Brain microvascular endothelial cell (primary cell): ENCODE measurements around the gene CDC42.

Experiments
- DNase-seq: peaks from one replicate; pipeline ENCODE4 v3.0.0-alpha.2; 2020
- H3K27ac ChIP-seq: fragments of 250-450 bp; sonication (Bioruptor Pico); 2 replicates; pipeline ENCODE4 v1.5.1; 2020; ENCODE audit warnings: mild to moderate bottlenecking, moderate library complexity
- H3K27me3 ChIP-seq: fragments of 250-450 bp; sonication (Bioruptor Pico); replicated peaks from 2 replicates; pipeline ENCODE4 v1.5.1; 2020; ENCODE audit warnings: mild to moderate bottlenecking
- H3K36me3 ChIP-seq: fragments of 250-450 bp; sonication (Bioruptor Pico); replicated peaks from 2 replicates; pipeline ENCODE4 v1.5.1; 2020; ENCODE audit warnings: mild to moderate bottlenecking
- H3K4me3 ChIP-seq: 2 replicates; pipeline ENCODE4 v1.5.1; 2011; ENCODE audit warnings: low read depth, mild to moderate bottlenecking, control low read depth, low read length, moderate library complexity
- in situ Hi-C: cut with HindIII; loops from 2 replicates; pipeline ENCODE4 v1.10.0; 2017; ENCODE audit warnings: low sequenced_read_pairs, low pct_ligation_motif_present
- TF ChIP-seq, protein P1 (sequence below): IDR thresholded peaks from 2 replicates; pipeline ENCODE4 v1.5.1; 2011; ENCODE audit warnings: low read depth, mild to moderate bottlenecking, moderate library complexity, low read length, control low read depth, inconsistent platforms; ENCODE audit errors: missing control alignments

Gene CDC42

DNA sequence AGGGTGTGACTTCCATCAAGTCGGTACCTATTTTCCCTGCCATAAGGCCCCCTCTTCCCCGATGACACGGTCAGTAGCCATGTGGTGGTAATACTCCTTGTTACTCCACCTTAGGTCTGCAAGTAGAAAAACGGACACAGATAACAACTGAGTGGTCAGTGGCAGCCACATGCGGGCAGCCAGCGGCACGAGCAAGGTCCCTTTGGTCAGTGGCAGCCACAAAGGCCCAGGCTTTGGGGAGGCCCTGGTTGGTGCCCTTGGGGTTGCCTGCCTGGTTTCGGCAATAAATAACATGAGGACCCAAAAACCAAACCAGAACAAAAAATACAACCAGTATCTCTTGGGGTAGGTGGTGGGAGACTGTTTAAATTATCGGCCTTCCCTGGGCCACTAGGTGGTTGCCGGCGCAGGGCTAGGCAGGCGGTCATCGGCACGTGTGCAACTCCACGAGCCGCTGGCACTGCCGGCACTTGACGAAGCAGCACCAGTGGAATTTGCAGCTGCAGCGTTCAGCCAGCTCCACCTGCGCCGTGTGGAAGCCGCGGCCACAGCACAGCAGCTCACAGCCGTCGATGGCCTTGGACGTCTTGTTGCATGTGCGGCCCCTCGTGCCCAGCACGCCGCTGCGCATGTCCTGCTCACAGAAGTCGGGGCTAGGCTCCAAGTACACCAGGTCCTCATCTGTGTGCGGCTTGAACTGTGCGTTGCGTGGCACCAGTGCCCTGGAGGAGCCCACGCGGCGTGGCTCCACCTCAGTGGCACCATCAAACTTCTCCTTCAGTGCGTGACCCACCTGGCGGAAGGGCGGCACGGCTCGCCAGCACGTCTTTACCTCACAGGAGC is 67.3 kb downstream of the CDC42 start:
- in situ Hi-C loops: no loop called here
- H3K27me3 ChIP-seq: no peaks in the 10 kb centered on the region
- H3K36me3 ChIP-seq: peaks cover 2% of the 10 kb centered on the region
- no peak overlapping the region for H3K27ac ChIP-seq
- H3K4me3 ChIP-seq: no peak overlapping the region
- no peak for DNase-seq
- TF ChIP-seq, protein P1, sequence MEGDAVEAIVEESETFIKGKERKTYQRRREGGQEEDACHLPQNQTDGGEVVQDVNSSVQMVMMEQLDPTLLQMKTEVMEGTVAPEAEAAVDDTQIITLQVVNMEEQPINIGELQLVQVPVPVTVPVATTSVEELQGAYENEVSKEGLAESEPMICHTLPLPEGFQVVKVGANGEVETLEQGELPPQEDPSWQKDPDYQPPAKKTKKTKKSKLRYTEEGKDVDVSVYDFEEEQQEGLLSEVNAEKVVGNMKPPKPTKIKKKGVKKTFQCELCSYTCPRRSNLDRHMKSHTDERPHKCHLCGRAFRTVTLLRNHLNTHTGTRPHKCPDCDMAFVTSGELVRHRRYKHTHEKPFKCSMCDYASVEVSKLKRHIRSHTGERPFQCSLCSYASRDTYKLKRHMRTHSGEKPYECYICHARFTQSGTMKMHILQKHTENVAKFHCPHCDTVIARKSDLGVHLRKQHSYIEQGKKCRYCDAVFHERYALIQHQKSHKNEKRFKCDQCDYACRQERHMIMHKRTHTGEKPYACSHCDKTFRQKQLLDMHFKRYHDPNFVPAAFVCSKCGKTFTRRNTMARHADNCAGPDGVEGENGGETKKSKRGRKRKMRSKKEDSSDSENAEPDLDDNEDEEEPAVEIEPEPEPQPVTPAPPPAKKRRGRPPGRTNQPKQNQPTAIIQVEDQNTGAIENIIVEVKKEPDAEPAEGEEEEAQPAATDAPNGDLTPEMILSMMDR: no peak

DNA sequence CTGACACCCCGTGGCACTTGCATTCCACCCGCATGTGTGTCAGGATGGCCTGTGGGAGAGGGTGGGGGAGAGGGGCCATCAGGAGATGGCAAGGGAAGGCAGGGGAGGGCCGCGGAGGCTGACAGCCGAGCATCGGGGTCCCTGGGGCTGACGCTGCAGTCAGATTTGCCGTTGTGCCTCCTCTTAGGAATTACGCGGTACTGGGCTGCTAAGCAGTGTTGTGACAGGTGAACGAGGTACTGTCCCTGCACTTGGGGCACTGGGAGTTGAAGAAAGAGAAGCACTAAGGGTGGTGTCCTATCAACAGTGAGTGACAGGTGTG is 67.9 kb downstream of the CDC42 start:
- Histone ChIP-seq H3K27ac (no peak overlapping the region), H3K27me3 (no peaks in the 10 kb centered on the region), H3K36me3 (peaks cover 2% of the 10 kb centered on the region), H3K4me3 (no peak overlapping the region)
- TF ChIP-seq, protein P1: no peak
- in situ Hi-C loops: no loop called here
- no peak for DNase-seq

DNA sequence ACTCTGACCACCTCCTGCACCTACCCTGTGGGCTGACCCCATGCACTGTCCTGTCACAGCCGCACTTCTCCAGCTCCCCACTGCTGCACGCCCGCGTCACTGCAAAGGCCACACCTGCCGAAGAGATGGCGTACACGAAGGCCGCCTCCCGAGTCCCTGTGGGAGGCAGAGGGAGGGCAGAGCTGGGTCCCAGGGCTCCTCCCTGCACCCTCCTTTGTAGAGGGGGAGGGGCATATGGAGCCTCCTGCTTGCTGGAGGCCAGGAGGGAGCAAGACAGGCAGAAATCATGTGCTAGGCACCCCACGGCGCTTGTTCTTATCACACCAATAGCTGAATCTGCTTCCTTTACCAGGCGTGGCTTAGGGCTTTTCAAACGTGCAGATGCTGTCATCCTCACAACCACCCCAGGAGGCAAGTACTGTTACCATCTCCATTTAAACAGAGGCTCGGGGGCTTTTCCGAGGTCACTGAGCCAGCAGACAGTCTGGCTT is 69.0 kb downstream of the CDC42 start:
- Histone ChIP-seq H3K4me3 (no peak overlapping the region), H3K36me3 (peaks cover 2% of the 10 kb centered on the region), H3K27me3 (no peaks in the 10 kb centered on the region), H3K27ac (no peak overlapping the region)
- TF ChIP-seq, protein P1: no peak
- in situ Hi-C loops: no loop called here
- DNase-seq: peak; percentile 31

DNA sequence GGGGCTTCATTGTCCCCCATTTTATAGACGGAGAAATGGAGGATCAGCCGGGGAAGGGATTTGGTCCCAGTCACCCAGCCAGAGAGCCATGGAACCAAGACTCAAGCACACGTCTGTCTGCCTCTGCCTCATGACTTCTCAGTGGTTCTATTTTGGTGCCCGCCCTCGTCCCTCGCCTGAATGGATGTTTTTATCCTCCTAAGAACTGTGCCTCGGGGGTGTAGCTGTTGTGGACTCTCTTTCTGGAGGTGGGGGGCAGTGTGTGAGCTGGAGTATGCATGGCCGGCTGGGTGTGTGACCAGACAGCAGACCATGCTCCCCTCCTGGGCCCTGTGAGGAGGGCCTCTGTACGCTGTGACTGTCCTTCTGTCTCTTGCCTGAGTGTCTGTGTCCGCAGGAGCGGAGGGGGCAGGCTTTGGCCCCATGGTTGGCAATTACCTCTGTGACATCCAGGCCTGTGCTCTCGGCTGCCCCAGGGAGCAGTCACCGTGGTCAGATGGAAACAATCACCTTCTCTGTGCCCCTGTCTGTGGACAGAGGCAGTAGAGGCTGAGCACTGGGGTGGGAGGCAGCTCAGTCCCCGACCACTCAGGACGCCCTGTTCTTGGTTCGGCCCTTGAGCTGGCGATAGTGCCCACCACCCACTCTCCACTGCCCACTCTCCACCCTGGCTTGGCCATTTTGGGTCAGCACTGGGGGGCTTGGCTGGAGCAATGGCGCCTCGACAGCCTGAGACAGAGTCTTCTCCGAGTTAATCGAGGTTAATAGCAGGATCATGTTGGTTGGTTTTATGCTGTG is 70.0 kb downstream of the CDC42 start:
- no peak overlapping the region for H3K4me3 ChIP-seq
- in situ Hi-C loops: no loop called here

DNA sequence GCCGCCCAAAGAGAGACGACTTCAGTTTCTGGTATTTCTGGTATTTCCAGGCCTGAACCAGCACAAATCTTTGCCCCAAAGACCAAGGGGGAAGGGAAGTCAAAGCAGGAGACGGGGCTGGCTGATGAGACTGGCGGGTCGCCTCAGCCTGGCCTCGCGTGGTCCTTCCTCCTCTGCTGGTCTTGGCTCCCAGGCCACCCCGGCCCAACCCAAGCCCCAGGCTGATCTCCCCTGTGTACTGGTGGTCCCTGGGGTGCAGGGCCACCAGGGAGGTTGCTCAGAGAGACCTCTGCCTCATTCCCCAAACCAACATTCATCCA is 70.5 kb downstream of the CDC42 start:
- Histone ChIP-seq H3K36me3 (no peaks in the 10 kb centered on the region), H3K27ac (no peak overlapping the region), H3K4me3 (no peak overlapping the region), H3K27me3 (no peaks in the 10 kb centered on the region)
- TF ChIP-seq, protein P1: no peak
- in situ Hi-C loops: no loop called here
- DNase-seq: no peak

More for the DNA sequence above, 70.0 kb downstream of the CDC42 start:
- Histone ChIP-seq H3K27ac (no peak overlapping the region), H3K27me3 (no peaks in the 10 kb centered on the region), H3K36me3 (no peaks in the 10 kb centered on the region)
- no peak for DNase-seq
- TF ChIP-seq, protein P1: no peak
